ENCODE results near the gene WNT2B.

GRCh38 chr1:112470966-112471365 is 37.8 kb upstream of the WNT2B start:
- TF ChIP-seq CTCF (IDR thresholded peaks at IDR 0.05) (no peak), REST (IDR thresholded peaks at IDR 0.05; ENCODE audit: insufficient read depth in 1 of 2, low read depth in 2 of 2, low read length in 1 of 2) (no peak), POLR2AphosphoS5 (IDR thresholded peaks at IDR 0.05; ENCODE audit: low read depth, low read length) (no peak)

Measured in Panc1 (cell line).